Lung (tissue), 12 donors: ENCODE results near the gene POLR1B. TPM values are rescaled to one million over a fixed set of nuclear protein-coding genes. Genes with fewer than 3 reads are reported as not detected.

Experiments
- ATAC-seq: fragments of 200-7000 bp; cut with Tn5 transposase; one replicate; pipeline ENCODE4 v1.9.1; 2020; ENCODE audit warnings: moderate number of reproducible peaks; ENCODE audit not compliant: insufficient read depth, low FRiP score
- DNase-seq, 3 donors: peaks; one replicate each; pipeline ENCODE4 v3.0.0-alpha.2; 2013 to 2017
- H3K27ac ChIP-seq, 2 donors: one replicate each; pipeline ENCODE4 v1.5.1; 2013; ENCODE audit warnings: mild to moderate bottlenecking in 2 of 2, moderate library complexity in 2 of 2, control low read depth in 1 of 2, inconsistent platforms in 1 of 2, low read depth in 1 of 2, low read length in 1 of 2
- H3K27me3 ChIP-seq, 3 donors: one replicate each; pipeline ENCODE4 v1.5.1; 2013; ENCODE audit warnings: low read length in 2 of 3; ENCODE audit not compliant: control insufficient read depth in 3 of 3, insufficient read depth in 3 of 3
- H3K36me3 ChIP-seq, 4 donors: one replicate each; pipeline ENCODE4 v1.5.1; 2013; ENCODE audit warnings: low read length in 4 of 4, mild to moderate bottlenecking in 1 of 4, moderate library complexity in 1 of 4; ENCODE audit not compliant: control insufficient read depth in 4 of 4, insufficient read depth in 4 of 4
- H3K4me1 ChIP-seq, 5 donors: one replicate each; pipeline ENCODE4 v1.5.1; 2013; ENCODE audit warnings: low read length in 5 of 5, mild to moderate bottlenecking in 2 of 5, moderate library complexity in 1 of 5; ENCODE audit not compliant: control insufficient read depth in 5 of 5, insufficient read depth in 5 of 5
- H3K4me3 ChIP-seq: one replicate; pipeline ENCODE4 v1.5.1; 2013; ENCODE audit warnings: mild to moderate bottlenecking, control low read depth, moderate library complexity
- H3K9ac ChIP-seq, 2 donors: one replicate each; pipeline ENCODE4 v1.5.1; 2013; ENCODE audit warnings: low read length in 2 of 2, control low read depth in 1 of 2; ENCODE audit not compliant: insufficient read depth in 1 of 2
- H3K9me3 ChIP-seq, 4 donors: one replicate each; pipeline ENCODE4 v1.5.1; 2013; ENCODE audit warnings: low read length in 3 of 4, mild to moderate bottlenecking in 1 of 4, moderate library complexity in 1 of 4; ENCODE audit not compliant: control insufficient read depth in 4 of 4, insufficient read depth in 3 of 4
- WGBS, 2 donors: extraction: QIAGEN DNeasy Blood & Tissue Kit; methylation state at CpG; one replicate each; pipeline ENCODE4 v1.1.7; 2013; 5-methylcytosine and 5-hydroxymethylcytosine counted together
- polyA plus RNA-seq, 2 donors: library from polyadenylated mRNA; stranded (reverse); fragments of 200-250 nt; gene quantifications; one replicate each; pipeline ENCODE4 v1.2.1, GENCODE V29; 2013
- total RNA-seq, 2 donors: library from RNA; depleted of rRNA in 1 of 2; stranded (reverse); fragments of >200 nt in 1 of 2; gene quantifications; one replicate each; pipeline ENCODE4 v1.2.1, GENCODE V29; 2014 to 2021
- TF ChIP-seq, protein P1 (sequence below): IDR thresholded peaks from 2 replicates; pipeline ENCODE4 v1.5.1; 2012; ENCODE audit warnings: mild to moderate bottlenecking; ENCODE audit errors: control extremely low read depth, extremely low read depth
- donor health status: control.
- donor health status: control.
- donor health status: Bipolar disorder and iron deficiency.
- donor health status: healthy.
- donor health status: DM: yes; HTN: yes; CAD: no.

The POLR1B gene
- total and polyA plus RNA-seq, 4 donors = 4.9 to 26.4 (median 15.2) TPM

DNA sequence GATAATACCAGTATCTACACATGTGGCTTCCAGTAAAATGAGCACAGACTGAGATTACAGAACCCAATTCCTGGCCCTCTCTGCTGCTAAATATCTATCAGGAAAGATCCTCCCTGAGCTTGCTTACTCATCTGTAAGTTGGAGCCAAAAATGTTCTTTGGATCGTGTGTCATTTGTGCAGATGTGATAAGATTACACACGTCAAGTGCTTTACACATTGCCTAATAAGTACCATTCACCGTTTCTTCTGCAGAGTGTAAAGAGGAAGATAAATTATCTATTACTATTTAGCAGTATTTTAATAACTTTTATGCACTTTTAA is 80.2 kb downstream of the POLR1B start:
- H3K27me3 ChIP-seq = no peaks in the 10 kb centered on the region
- TF ChIP-seq, protein P1, sequence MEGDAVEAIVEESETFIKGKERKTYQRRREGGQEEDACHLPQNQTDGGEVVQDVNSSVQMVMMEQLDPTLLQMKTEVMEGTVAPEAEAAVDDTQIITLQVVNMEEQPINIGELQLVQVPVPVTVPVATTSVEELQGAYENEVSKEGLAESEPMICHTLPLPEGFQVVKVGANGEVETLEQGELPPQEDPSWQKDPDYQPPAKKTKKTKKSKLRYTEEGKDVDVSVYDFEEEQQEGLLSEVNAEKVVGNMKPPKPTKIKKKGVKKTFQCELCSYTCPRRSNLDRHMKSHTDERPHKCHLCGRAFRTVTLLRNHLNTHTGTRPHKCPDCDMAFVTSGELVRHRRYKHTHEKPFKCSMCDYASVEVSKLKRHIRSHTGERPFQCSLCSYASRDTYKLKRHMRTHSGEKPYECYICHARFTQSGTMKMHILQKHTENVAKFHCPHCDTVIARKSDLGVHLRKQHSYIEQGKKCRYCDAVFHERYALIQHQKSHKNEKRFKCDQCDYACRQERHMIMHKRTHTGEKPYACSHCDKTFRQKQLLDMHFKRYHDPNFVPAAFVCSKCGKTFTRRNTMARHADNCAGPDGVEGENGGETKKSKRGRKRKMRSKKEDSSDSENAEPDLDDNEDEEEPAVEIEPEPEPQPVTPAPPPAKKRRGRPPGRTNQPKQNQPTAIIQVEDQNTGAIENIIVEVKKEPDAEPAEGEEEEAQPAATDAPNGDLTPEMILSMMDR = no peak
- no peak overlapping the region for H3K4me3 ChIP-seq
- H3K9ac ChIP-seq = no peak overlapping the region
- DNase-seq (no peak), ATAC-seq (no peak)
- H3K9me3 ChIP-seq = no peaks in the 10 kb centered on the region
- WGBS, 2 donors = 19 to 24% methylated on average over 3 of the region's 3 CpGs
- H3K36me3 ChIP-seq = no peaks in the 10 kb centered on the region
- peaks cover 0 to 4% (median 0%) of the 10 kb centered on the region in 5 donors for H3K4me1 ChIP-seq
- H3K27ac ChIP-seq = no peak overlapping the region

DNA sequence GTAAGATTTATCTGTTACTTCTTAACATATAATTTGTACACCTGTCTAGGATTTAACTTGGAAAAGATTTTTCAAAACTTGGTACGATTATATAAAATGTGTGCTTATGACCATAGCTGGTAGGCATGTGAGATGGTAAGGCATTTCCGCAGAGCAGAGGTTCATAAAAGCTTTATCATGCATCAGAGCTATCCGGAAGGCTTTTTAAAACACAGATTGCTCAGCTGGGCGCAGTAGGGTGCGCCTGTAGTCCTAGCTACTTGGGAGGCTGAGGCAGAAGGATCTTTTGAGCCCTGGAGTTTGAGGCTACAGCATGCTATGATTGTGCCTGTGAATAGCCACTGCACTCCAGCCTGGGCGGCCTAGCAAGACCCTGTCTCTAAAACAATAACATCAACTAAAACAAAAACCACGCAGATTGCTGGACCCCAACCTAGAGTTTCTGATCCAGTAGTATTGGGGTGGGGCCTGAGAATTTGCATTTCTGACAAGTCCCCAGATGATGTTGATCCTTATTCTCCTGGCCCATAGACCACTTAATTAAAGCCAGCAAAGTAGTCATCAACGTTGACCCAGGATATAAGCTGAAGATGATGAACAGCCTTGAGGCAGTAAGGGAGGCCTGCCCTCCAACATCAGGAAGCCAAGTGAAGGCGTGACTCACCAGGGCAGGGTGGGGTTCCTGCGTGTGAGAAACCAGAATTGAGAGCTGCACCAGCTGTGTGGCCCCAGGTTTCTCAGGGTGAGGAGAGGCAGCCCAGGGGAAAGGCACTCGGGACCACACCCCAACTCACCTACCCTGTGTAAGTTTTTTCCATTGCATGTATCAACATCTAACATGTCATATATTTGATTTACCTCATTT is 81.9 kb downstream of the POLR1B start:
- Histone ChIP-seq H3K9ac (no peak overlapping the region), H3K36me3 (no peaks in the 10 kb centered on the region), H3K9me3 (no peaks in the 10 kb centered on the region), H3K4me3 (no peak overlapping the region), H3K4me1 (peaks cover 0 to 7% (median 0%) of the 10 kb centered on the region in 5 donors), H3K27me3 (no peaks in the 10 kb centered on the region), H3K27ac (no peak overlapping the region)
- WGBS, 2 donors = 75 to 76% methylated on average over 11 of the region's 11 CpGs
- ATAC-seq (no peak), DNase-seq (no peak)
- TF ChIP-seq, protein P1 = no peak

DNA sequence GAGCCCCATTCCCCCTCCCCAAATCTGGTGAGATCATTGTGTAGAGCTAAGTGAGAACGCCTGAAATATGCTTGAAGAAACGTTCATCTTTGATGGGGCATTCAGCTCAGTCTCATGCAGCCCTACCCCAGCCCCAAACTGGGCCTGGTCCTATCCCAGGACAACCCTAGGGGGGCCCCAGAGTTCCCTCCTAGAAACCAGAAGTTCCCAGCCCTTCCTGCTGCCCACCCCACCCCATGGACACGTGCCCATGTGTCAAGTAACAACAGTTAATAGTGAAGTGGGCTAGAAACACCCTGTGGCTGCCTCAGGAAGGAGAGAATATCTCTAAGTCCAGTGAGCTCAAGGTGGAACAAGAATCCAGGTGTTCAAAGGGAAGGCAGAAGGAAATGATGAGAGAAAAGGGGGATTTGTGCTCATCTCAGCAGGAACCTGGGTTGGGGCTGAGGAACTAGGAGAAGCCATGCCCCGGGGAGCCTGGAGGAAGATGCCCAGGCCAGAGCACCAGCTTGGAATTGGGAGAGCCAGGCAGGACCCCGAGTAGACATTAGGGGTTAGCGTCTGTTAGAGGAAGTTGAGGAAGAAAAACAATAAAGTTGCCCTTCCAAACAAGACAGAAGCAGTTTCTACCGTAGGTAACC is 83.3 kb downstream of the POLR1B start:
- ATAC-seq (no peak), DNase-seq (no peak)
- Histone ChIP-seq H3K36me3 (no peaks in the 10 kb centered on the region), H3K4me1 (peaks cover 0 to 10% (median 0%) of the 10 kb centered on the region in 5 donors), H3K27me3 (peaks cover 0 to 2% (median 0%) of the 10 kb centered on the region in 3 donors), H3K4me3 (no peak overlapping the region), H3K27ac (no peak overlapping the region), H3K9ac (no peak overlapping the region), H3K9me3 (no peaks in the 10 kb centered on the region)
- TF ChIP-seq, protein P1 = no peak
- WGBS, 2 donors = 53 to 71% methylated on average over 7 of the region's 7 CpGs
